ENCODE results near the gene DCLK2.

- TF ChIP-seq GATA2 (IDR thresholded peaks at IDR 0.05; ENCODE audit: low read depth, low read length) (no peak), GATA3 (IDR thresholded peaks at IDR 0.05; ENCODE audit: low read depth, low read length) (no peak)
These were observed 33.7 kb upstream of the DCLK2 start for GRCh38 chr4:150044517-150044916.
